ENCODE data around the gene C21orf58.

DNA sequence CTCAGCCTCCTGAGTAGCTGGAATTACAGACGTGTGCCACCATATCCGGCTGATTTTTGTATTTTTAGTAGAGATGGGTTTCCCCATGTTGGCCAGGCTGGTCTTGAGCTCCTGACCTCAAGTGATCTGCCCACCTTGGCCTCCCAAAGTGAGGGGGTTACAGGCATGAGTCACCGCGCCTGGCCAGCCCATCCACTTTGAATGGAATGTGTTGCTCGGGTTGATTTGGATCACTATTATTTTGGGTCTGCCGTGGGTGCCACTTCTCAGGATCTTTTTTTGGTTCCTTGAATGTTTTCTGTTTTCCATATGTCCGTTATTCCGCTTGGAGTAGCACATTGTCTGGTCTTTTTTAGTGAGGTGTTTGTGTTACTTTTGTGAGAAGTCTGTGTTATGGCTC is 17.3 kb upstream of the C21orf58 start:
- no peak for TF ChIP-seq SP1 (IDR thresholded peaks at IDR 0.05; ENCODE audit: low read depth)
- TF ChIP-seq, protein P1, sequence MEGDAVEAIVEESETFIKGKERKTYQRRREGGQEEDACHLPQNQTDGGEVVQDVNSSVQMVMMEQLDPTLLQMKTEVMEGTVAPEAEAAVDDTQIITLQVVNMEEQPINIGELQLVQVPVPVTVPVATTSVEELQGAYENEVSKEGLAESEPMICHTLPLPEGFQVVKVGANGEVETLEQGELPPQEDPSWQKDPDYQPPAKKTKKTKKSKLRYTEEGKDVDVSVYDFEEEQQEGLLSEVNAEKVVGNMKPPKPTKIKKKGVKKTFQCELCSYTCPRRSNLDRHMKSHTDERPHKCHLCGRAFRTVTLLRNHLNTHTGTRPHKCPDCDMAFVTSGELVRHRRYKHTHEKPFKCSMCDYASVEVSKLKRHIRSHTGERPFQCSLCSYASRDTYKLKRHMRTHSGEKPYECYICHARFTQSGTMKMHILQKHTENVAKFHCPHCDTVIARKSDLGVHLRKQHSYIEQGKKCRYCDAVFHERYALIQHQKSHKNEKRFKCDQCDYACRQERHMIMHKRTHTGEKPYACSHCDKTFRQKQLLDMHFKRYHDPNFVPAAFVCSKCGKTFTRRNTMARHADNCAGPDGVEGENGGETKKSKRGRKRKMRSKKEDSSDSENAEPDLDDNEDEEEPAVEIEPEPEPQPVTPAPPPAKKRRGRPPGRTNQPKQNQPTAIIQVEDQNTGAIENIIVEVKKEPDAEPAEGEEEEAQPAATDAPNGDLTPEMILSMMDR (IDR thresholded peaks at IDR 0.05 in 2 of 3, conservative IDR thresholded peaks at IDR 0.05 in 1 of 3; ENCODE audit: borderline replicate concordance in 1 of 3, insufficient read depth in 1 of 3, low read depth in 2 of 3, low read length in 2 of 3): no peak
